ENCODE data around the gene GALNT3.

- TF ChIP-seq EZH2 (IDR thresholded peaks at IDR 0.05; ENCODE audit: low read depth) (no peak), CTCF (conservative IDR thresholded peaks at IDR 0.05) (no peak)
Measured at GRCh38 chr2:165777522-165778186, 16.4 kb downstream of the GALNT3 start.
